GM12875 (cell line): ENCODE data around the gene OR2T29.
"Not testable (repeated sequence)": the region's sequence is repeated elsewhere in the genome, so short reads cannot be mapped to it uniquely, and the experiment has no call there.

Experiments used
- H3K4me3 ChIP-seq: one replicate; pipeline ENCODE4 v1.5.1; 2011; ENCODE audit warnings: low read depth, low read length, control low read depth
- CTCF ChIP-seq: IDR thresholded peaks from 2 replicates; pipeline ENCODE4 v1.5.1; 2011; ENCODE audit warnings: low read depth, mild to moderate bottlenecking, control low read depth, inconsistent platforms, low read length, moderate library complexity, borderline replicate concordance; ENCODE audit not compliant: insufficient read depth

The OR2T29 gene

GRCh38 chr1:248562672-248563071 is at the start of gene OR2T29:
Gene OR2T29, minus strand, starts transcription at chr1:248562772. Its CDS starts 3,281 bp downstream, at chr1:248559491.
- not testable (repeated sequence) for H3K4me3 ChIP-seq

GRCh38 chr1:248611883-248612414 is 49.4 kb upstream of the OR2T29 start:
- TF ChIP-seq CTCF, result peak; percentile 17; the same call in 1 of the 2 replicates
- H3K4me3 ChIP-seq, result no peak overlapping the region

- H3K4me3 ChIP-seq, result no peak overlapping the region
- no peak for TF ChIP-seq CTCF
These were observed 47.7 kb upstream of the OR2T29 start for GRCh38 chr1:248610301-248610700.

DNA sequence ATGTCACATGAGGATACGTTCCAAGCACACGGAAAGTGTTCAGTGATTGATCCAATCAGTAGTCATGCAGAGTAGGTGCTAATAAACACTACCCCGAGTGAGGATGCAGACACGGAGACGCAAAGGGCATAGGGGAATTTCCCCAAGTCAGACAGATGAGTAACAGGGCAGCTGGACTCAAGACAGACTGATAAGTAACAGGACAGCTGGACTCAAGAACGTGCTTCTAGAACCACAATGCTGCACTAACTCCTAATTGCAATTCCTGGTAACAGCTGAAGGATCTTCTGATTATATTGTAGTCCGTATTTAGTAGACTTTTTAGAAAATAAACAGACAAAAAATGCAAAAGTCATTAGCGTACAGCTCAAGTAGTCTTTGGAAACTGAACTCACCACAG is 36.8 kb upstream of the OR2T29 start:
- no peak overlapping the region for H3K4me3 ChIP-seq
- no peak for TF ChIP-seq CTCF

DNA sequence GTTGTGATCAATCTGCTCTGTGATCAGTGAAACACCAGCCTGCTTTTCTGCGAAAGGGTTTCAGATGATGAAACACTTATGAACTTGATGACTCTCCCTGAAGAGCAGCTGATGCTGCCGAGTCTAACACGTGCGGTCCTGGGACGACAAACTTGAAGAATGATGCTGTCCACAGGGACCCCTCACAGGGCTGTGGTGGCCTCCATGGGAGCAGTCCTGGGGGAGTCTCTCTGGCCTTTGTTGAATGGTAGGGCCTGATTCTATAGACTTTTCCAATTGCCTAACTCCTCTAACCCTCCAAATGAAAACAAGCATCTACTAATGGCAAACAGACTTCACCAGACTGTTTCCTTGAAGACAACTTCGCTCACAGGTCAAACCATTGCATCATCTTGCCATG is 35.0 kb upstream of the OR2T29 start, which contains the start of gene OR2T10:
TSS of gene OR2T10 (minus strand) at position 112 of the 400 bp plus-strand sequence. CDS start 3,932 bp downstream, outside the sequence.
- H3K4me3 ChIP-seq, result no peak within 1 kb of the TSS
- no peak for TF ChIP-seq CTCF

- no peak overlapping the region for H3K4me3 ChIP-seq
- no peak for TF ChIP-seq CTCF
These were observed 34.0 kb upstream of the OR2T29 start for GRCh38 chr1:248596615-248597014.

- TF ChIP-seq CTCF, result no peak
- no peak overlapping the region for H3K4me3 ChIP-seq
These were observed 30.7 kb upstream of the OR2T29 start for GRCh38 chr1:248593226-248593625.
